ENCODE results near the gene HK2. TPM values are rescaled to one million over a fixed set of nuclear protein-coding genes. Genes with fewer than 3 reads are reported as not detected.

HK2 gene
- total RNA-seq, 2 donors from 2014 or later = 6.9 to 13.4 TPM

GRCh38 chr2:74856599-74856998, 22.7 kb downstream of the HK2 start:
- DNase-seq (ENCODE audit: low spot score) = no peak
- no peak overlapping the region for H3K27ac ChIP-seq
- TF ChIP-seq, protein P1, sequence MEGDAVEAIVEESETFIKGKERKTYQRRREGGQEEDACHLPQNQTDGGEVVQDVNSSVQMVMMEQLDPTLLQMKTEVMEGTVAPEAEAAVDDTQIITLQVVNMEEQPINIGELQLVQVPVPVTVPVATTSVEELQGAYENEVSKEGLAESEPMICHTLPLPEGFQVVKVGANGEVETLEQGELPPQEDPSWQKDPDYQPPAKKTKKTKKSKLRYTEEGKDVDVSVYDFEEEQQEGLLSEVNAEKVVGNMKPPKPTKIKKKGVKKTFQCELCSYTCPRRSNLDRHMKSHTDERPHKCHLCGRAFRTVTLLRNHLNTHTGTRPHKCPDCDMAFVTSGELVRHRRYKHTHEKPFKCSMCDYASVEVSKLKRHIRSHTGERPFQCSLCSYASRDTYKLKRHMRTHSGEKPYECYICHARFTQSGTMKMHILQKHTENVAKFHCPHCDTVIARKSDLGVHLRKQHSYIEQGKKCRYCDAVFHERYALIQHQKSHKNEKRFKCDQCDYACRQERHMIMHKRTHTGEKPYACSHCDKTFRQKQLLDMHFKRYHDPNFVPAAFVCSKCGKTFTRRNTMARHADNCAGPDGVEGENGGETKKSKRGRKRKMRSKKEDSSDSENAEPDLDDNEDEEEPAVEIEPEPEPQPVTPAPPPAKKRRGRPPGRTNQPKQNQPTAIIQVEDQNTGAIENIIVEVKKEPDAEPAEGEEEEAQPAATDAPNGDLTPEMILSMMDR (IDR thresholded peaks at IDR 0.05) = no peak
- no peak for ATAC-seq (ENCODE audit: insufficient number of reproducible peaks, low FRiP score, low read depth)
- H3K9me3 ChIP-seq = no peaks in the 10 kb centered on the region
- no peak overlapping the region for H3K4me3 ChIP-seq
- no peaks in the 10 kb centered on the region for H3K27me3 ChIP-seq (replicated peaks; ENCODE audit: insufficient read depth)
- H3K36me3 ChIP-seq = no peaks in the 10 kb centered on the region
- H3K4me1 ChIP-seq (ENCODE audit: control insufficient read depth in 1 of 2, low read depth in 2 of 2) = no peaks in the 10 kb centered on the region

DNA sequence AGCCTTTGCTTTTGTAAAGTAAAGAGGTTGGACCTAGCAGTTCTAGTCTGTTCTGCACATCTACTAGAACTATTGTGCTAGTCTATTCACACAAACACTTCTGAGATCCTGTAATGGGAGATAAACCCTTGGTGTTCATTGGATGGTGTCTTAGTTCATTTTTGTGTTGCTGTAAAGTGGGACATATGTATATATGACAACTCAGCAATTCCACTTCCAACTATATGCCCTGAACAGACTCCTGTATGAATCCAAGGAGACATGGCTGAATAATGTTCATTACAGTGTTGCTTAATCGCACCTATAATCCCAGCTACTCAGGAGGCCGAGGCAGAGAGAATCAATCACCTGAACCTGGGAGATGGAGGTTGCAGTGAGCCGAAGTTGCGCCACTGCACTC, 23.3 kb downstream of the HK2 start:
- Histone ChIP-seq H3K27ac (no peak overlapping the region), H3K4me3 (no peak overlapping the region), H3K27me3 (replicated peaks; ENCODE audit: insufficient read depth) (no peaks in the 10 kb centered on the region), H3K9me3 (no peaks in the 10 kb centered on the region), H3K36me3 (no peaks in the 10 kb centered on the region), H3K4me1 (ENCODE audit: control insufficient read depth in 1 of 2, low read depth in 2 of 2) (no peaks in the 10 kb centered on the region)
- ATAC-seq (ENCODE audit: insufficient number of reproducible peaks, low FRiP score, low read depth) (no peak), DNase-seq (ENCODE audit: low spot score) (no peak)
- TF ChIP-seq, protein P1 (IDR thresholded peaks at IDR 0.05) = no peak

GRCh38 chr2:74857725-74858124, 23.8 kb downstream of the HK2 start:
- no peaks in the 10 kb centered on the region for H3K36me3 ChIP-seq
- no peak for DNase-seq (ENCODE audit: low spot score)
- ATAC-seq (ENCODE audit: insufficient number of reproducible peaks, low FRiP score, low read depth) = no peak
- H3K4me1 ChIP-seq (ENCODE audit: control insufficient read depth in 1 of 2, low read depth in 2 of 2) = no peaks in the 10 kb centered on the region
- no peaks in the 10 kb centered on the region for H3K9me3 ChIP-seq
- TF ChIP-seq, protein P1 (IDR thresholded peaks at IDR 0.05) = no peak
- H3K4me3 ChIP-seq = no peak overlapping the region
- no peaks in the 10 kb centered on the region for H3K27me3 ChIP-seq (replicated peaks; ENCODE audit: insufficient read depth)
- no peak overlapping the region for H3K27ac ChIP-seq

- no peaks in the 10 kb centered on the region for H3K27me3 ChIP-seq (replicated peaks; ENCODE audit: insufficient read depth)
- ATAC-seq (ENCODE audit: insufficient number of reproducible peaks, low FRiP score, low read depth) (no peak), DNase-seq (ENCODE audit: low spot score) (no peak)
- H3K4me3 ChIP-seq = no peak overlapping the region
- no peaks in the 10 kb centered on the region for H3K9me3 ChIP-seq
- TF ChIP-seq, protein P1 (IDR thresholded peaks at IDR 0.05) = no peak
- no peak overlapping the region for H3K27ac ChIP-seq
- H3K36me3 ChIP-seq = no peaks in the 10 kb centered on the region
- H3K4me1 ChIP-seq (ENCODE audit: control insufficient read depth in 1 of 2, low read depth in 2 of 2) = no peaks in the 10 kb centered on the region
Measured at GRCh38 chr2:74858281-74858680, 24.4 kb downstream of the HK2 start.

DNA sequence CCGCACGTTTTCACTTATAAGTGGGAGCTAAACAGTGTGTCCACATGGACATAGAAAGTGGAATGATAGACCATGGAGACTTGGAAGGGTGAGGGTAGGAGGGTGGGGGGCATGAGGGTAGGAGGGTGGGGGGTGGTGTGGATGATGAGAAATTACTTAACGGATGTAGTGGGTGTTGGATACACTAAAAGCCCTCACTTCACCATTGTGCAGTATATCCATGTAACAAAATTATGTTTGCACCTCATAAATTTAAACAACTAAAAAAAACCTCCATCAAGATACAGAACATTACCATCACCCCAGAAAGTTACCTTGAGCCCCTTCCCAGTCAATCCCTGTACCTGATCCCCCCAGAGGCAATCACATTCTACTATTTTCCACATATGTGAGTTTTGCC, 26.2 kb downstream of the HK2 start:
- Histone ChIP-seq H3K27ac (no peak overlapping the region), H3K36me3 (no peaks in the 10 kb centered on the region), H3K27me3 (replicated peaks; ENCODE audit: insufficient read depth) (no peaks in the 10 kb centered on the region), H3K4me3 (no peak overlapping the region), H3K9me3 (no peaks in the 10 kb centered on the region), H3K4me1 (ENCODE audit: control insufficient read depth in 1 of 2, low read depth in 2 of 2) (peaks cover under 1 to 4% of the 10 kb centered on the region in 2 donors)
- DNase-seq (ENCODE audit: low spot score) (no peak), ATAC-seq (ENCODE audit: insufficient number of reproducible peaks, low FRiP score, low read depth) (no peak)
- TF ChIP-seq, protein P1 (IDR thresholded peaks at IDR 0.05) = no peak
